IMR-90 (cell line): Measurements from ENCODE around the gene TLL1. TPM values are rescaled to one million over a fixed set of nuclear protein-coding genes. Genes with fewer than 3 reads are reported as not detected.

Experiments used
- ATAC-seq: fragments of 200-7000 bp; cut with Tn5 transposase; 2 replicates; pipeline ENCODE4 v1.9.1; 2020; ENCODE audit warnings: low read depth, mild to moderate bottlenecking, moderate library complexity
- BruUV-seq: library from RNA; stranded (reverse); fragments of 400-500 nt; replicated peaks from 2 replicates; lab custom pipeline; 2021; lab: Mats Ljungman, UMichigan
- CTCF ChIA-PET: fragments of 300-600 bp; formaldehyde crosslinking; extraction: SDS; loops from one replicate; lab custom pipeline; 2021; ENCODE audit warnings: antibody characterized with exemption; lab: Yijun Ruan, JAX
- POLR2A ChIA-PET: fragments of 300-600 bp; sonication (Branson Sonifier 250); formaldehyde crosslinking; loops from one replicate; lab custom pipeline; 2022; ENCODE audit warnings: antibody characterized with exemption; ENCODE audit not compliant: unreplicated experiment; lab: Charles Lee
- DNase-seq: peaks from one replicate; pipeline ENCODE4 v3.0.0; 2013
- H2AFZ ChIP-seq: replicated peaks from 2 replicates; pipeline ENCODE3; 2013; ENCODE audit warnings: low read length, mild to moderate bottlenecking; ENCODE audit not compliant: poor library complexity
- H2AK5ac ChIP-seq: 2 replicates; pipeline ENCODE4 v1.6.1; 2013; ENCODE audit warnings: low read depth, low read length, inconsistent platforms
- H2AK9ac ChIP-seq: replicated peaks from 2 replicates; pipeline ENCODE3; 2013; ENCODE audit warnings: mild to moderate bottlenecking, low read depth, low read length, moderate library complexity; ENCODE audit not compliant: poor library complexity
- H2BK120ac ChIP-seq: 2 replicates; pipeline ENCODE4 v1.6.1; 2013; ENCODE audit warnings: low read depth, low read length, inconsistent platforms
- H2BK15ac ChIP-seq: 3 replicates; pipeline ENCODE4 v1.6.1; 2013; ENCODE audit warnings: low read depth, low read length, inconsistent platforms
- H2BK20ac ChIP-seq: 2 replicates; pipeline ENCODE4 v1.6.1; 2013; ENCODE audit warnings: low read depth, mild to moderate bottlenecking, inconsistent platforms, low read length, moderate library complexity
- H2BK5ac ChIP-seq: 2 replicates; pipeline ENCODE4 v1.6.1; 2013; ENCODE audit warnings: mild to moderate bottlenecking, low read depth, low read length, inconsistent platforms; ENCODE audit not compliant: poor library complexity, severe bottlenecking
- H3K14ac ChIP-seq: replicated peaks from 2 replicates; pipeline ENCODE4 v1.6.1; 2013; ENCODE audit warnings: low read depth, low read length, inconsistent platforms
- H3K18ac ChIP-seq: 2 replicates; pipeline ENCODE4 v1.6.1; 2013; ENCODE audit warnings: low read depth, low read length, control low read depth
- H3K23ac ChIP-seq: 2 replicates; pipeline ENCODE4 v1.6.1; 2013; ENCODE audit warnings: low read depth, low read length, inconsistent platforms
- H3K27ac ChIP-seq: 2 replicates; pipeline ENCODE4 v1.5.1; 2013; ENCODE audit warnings: mild to moderate bottlenecking, control low read depth, low read length; ENCODE audit not compliant: insufficient read depth
- H3K27me3 ChIP-seq: 2 replicates; pipeline ENCODE4 v1.6.1; 2013; ENCODE audit warnings: low read length; ENCODE audit not compliant: control insufficient read depth, insufficient read depth
- H3K36me3 ChIP-seq: 2 replicates; pipeline ENCODE4 v1.6.1; 2013; ENCODE audit warnings: low read length, mixed read lengths; ENCODE audit not compliant: control insufficient read depth, insufficient read depth
- H3K4ac ChIP-seq: 2 replicates; pipeline ENCODE4 v1.6.1; 2013; ENCODE audit warnings: low read depth, low read length, inconsistent platforms
- H3K4me1 ChIP-seq: 2 replicates; pipeline ENCODE4 v1.6.1; 2013; ENCODE audit warnings: low read length, mixed read lengths; ENCODE audit not compliant: control insufficient read depth, insufficient read depth
- H3K4me2 ChIP-seq: 2 replicates; pipeline ENCODE4 v1.6.1; 2013; ENCODE audit warnings: low read depth, mild to moderate bottlenecking, control low read depth, low read length, moderate library complexity
- H3K4me3 ChIP-seq: 2 replicates; pipeline ENCODE4 v1.5.1; 2013; ENCODE audit warnings: low read depth, mild to moderate bottlenecking, control low read depth, low read length, moderate library complexity; ENCODE audit not compliant: insufficient read depth
- H3K56ac ChIP-seq: 2 replicates; pipeline ENCODE4 v1.6.1; 2013; ENCODE audit warnings: low read length, inconsistent platforms; ENCODE audit not compliant: insufficient read depth; ENCODE audit errors: extremely low read depth
- H3K79me1 ChIP-seq, 2 experiments: 2 replicates each; pipeline ENCODE4 v1.6.1; 2013; ENCODE audit warnings: low read length in 2 of 2, inconsistent platforms in 1 of 2, low read depth in 1 of 2
- H3K9ac ChIP-seq: 2 replicates; pipeline ENCODE4 v1.6.1; 2013; ENCODE audit warnings: low read depth, low read length, control low read depth
- H3K9me1 ChIP-seq: 2 replicates; pipeline ENCODE4 v1.6.1; 2013; ENCODE audit warnings: low read length, inconsistent platforms; ENCODE audit not compliant: insufficient read depth
- H3K9me3 ChIP-seq: 2 replicates; pipeline ENCODE4 v1.6.1; 2013; ENCODE audit warnings: low read length; ENCODE audit not compliant: control insufficient read depth, insufficient read depth
- H4K20me1 ChIP-seq: 2 replicates; pipeline ENCODE4 v1.6.1; 2013; ENCODE audit warnings: low read length, inconsistent platforms; ENCODE audit not compliant: insufficient read depth
- H4K5ac ChIP-seq: 2 replicates; pipeline ENCODE4 v1.6.1; 2013; ENCODE audit warnings: mild to moderate bottlenecking, low read depth, low read length, control low read depth
- H4K8ac ChIP-seq, 2 experiments: 2 replicates each; pipeline ENCODE4 v1.6.1; 2013; ENCODE audit warnings: low read depth in 2 of 2, low read length in 2 of 2, control low read depth in 1 of 2, inconsistent platforms in 1 of 2
- H4K91ac ChIP-seq: 2 replicates; pipeline ENCODE4 v1.6.1; 2013; ENCODE audit warnings: low read depth, low read length, inconsistent platforms; ENCODE audit not compliant: insufficient read depth
- CEBPB ChIP-seq: IDR thresholded peaks from 2 replicates; pipeline ENCODE4 v1.6.1; 2012; ENCODE audit warnings: low read depth, low read length, improper control_type of control experiment
- CHD1 ChIP-seq: IDR thresholded peaks from 2 replicates; pipeline ENCODE4 v1.6.1; 2012; ENCODE audit warnings: low read depth, low read length, improper control_type of control experiment
- MAFK ChIP-seq: IDR thresholded peaks from 2 replicates; pipeline ENCODE4 v1.6.1; 2012; ENCODE audit warnings: low read depth, low read length, improper control_type of control experiment
- MAZ ChIP-seq: IDR thresholded peaks from 2 replicates; pipeline ENCODE4 v1.6.1; 2012; ENCODE audit warnings: low read depth, mild to moderate bottlenecking, low read length, improper control_type of control experiment, moderate library complexity, borderline replicate concordance
- POLR2A ChIP-seq: IDR thresholded peaks from 2 replicates; pipeline ENCODE4 v1.6.1; 2012; ENCODE audit warnings: mild to moderate bottlenecking, low read depth, low read length
- RAD21 ChIP-seq: IDR thresholded peaks from 2 replicates; pipeline ENCODE4 v1.6.1; 2012; ENCODE audit warnings: low read length, improper control_type of control experiment
- RCOR1 ChIP-seq: IDR thresholded peaks from 2 replicates; pipeline ENCODE4 v1.6.1; 2012; ENCODE audit warnings: mild to moderate bottlenecking, low read length, improper control_type of control experiment; ENCODE audit not compliant: insufficient replicate concordance
- whole genome bisulfite sequencing, 2 experiments: methylation state at CpG; one replicate each; pipeline versions ENCODE4 v1.1.5 to v1.1.7; 2013; ENCODE audit warnings: missing lambda C conversion rate in 2 of 2; ENCODE audit not compliant: insufficient read length in 1 of 2; ENCODE audit errors: extremely low coverage in 2 of 2; 5-methylcytosine and 5-hydroxymethylcytosine counted together
- dilution Hi-C: fragments of 300-500 bp; cut with HindIII; formaldehyde crosslinking; loops from one replicate; pipeline ENCODE4 v1.14.3; 2018; ENCODE audit warnings: low sequenced_read_pairs; ENCODE audit not compliant: unreplicated experiment
- in situ Hi-C: fragments of 300-500 bp; cut with MboI; formaldehyde crosslinking; loops from 3 replicates; pipeline ENCODE4 v1.14.3; 2019; ENCODE audit warnings: low sequenced_read_pairs, inconsistent platforms, mixed read lengths
- intact Hi-C: fragments of 100-400 bp; cut with micrococcal nuclease; formaldehyde crosslinking; loops from 2 replicates; pipeline ENCODE4 v1.10.0; 2022
- polyA plus RNA-seq, 3 experiments: library from polyadenylated mRNA; depleted of rRNA; stranded (reverse); fragments of >200 nt; gene quantifications; 2 replicates each; pipeline ENCODE4 v1.2.3, GENCODE V29; 2012; ENCODE audit warnings: low replicate concordance in 1 of 3
- total RNA-seq: library from RNA; depleted of rRNA; stranded (reverse); fragments of >200 nt; gene quantifications from 2 replicates; pipeline ENCODE4 v1.2.3, GENCODE V29; 2012
- TF ChIP-seq, protein P1 (sequence below): fragments of 150-350 bp; IDR thresholded peaks from 2 replicates; pipeline ENCODE4 v1.6.1; 2017; ENCODE audit warnings: mild to moderate bottlenecking, antibody characterized with exemption, low read length, low read depth
- TF ChIP-seq, protein P2 (sequence below): fragments of 150-350 bp; IDR thresholded peaks from 2 replicates; pipeline ENCODE4 v1.6.1; 2016; ENCODE audit warnings: low read depth, mild to moderate bottlenecking, low read length, moderate library complexity, borderline replicate concordance

TLL1 gene
- total and polyA plus RNA-seq, 2 of the 4 experiments (the other 2 are of a cell fraction): not detected

DNA sequence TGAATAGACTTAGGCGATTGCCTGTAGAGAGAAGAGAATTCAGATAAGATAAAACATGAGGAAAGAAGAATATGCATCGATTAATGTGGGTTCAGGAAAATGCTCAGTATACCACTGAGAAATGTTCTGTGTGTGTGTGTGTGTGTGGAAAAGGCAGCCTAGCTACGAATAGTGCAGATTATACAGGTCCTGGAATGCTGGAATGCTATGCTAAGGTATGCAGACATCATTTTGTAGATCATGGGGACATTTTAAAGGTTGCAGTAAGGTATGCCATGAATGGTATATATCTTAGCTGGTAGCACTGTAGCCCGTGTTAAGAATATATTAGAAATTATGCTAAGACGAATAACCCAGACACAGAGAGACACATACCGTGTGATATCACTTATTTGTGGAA lies 267.9 kb downstream of the TLL1 start:
- Histone ChIP-seq H3K36me3 (no peaks in the 10 kb centered on the region), H3K18ac (no peak overlapping the region), H3K79me1 (no peaks in the 10 kb centered on the region), H3K9me1 (no peaks in the 10 kb centered on the region), H3K23ac (no peak overlapping the region), H2AFZ (no peak overlapping the region), H3K4me3 (no peak overlapping the region), H4K8ac (no peak overlapping the region), H3K4ac (no peak overlapping the region), H2BK120ac (no peak overlapping the region), H3K9ac (no peak overlapping the region), H4K91ac (no peak overlapping the region), H3K4me2 (no peak overlapping the region), H2BK15ac (no peak overlapping the region), H2BK20ac (no peak overlapping the region), H2AK5ac (no peak overlapping the region), H3K56ac (no peak overlapping the region), H3K4me1 (no peaks in the 10 kb centered on the region), H2BK5ac (no peak overlapping the region), H3K9me3 (peaks cover 5% of the 10 kb centered on the region), H2AK9ac (no peak overlapping the region), H3K27ac (no peak overlapping the region), H3K27me3 (no peaks in the 10 kb centered on the region), H4K20me1 (no peaks in the 10 kb centered on the region), H3K14ac (no peak overlapping the region), H4K5ac (no peak overlapping the region)
- ChIA-PET CTCF (no interaction called here), POLR2A (no interaction called here)
- BruUV-seq: no TSS peak
- dilution Hi-C loops: no loop called here
- in situ Hi-C loops: no loop called here
- ATAC-seq (no peak), DNase-seq (no peak)
- WGBS, 2 experiments: 29% methylated on average over 3 of the region's 6 CpGs; no CpG with 5 or more reads in 1 of the 2 experiments
- TF ChIP-seq RCOR1 (no peak), RAD21 (no peak), MAFK (no peak), CEBPB (no peak), POLR2A (no peak), MAZ (no peak), CHD1 (no peak)
- TF ChIP-seq, protein P1, sequence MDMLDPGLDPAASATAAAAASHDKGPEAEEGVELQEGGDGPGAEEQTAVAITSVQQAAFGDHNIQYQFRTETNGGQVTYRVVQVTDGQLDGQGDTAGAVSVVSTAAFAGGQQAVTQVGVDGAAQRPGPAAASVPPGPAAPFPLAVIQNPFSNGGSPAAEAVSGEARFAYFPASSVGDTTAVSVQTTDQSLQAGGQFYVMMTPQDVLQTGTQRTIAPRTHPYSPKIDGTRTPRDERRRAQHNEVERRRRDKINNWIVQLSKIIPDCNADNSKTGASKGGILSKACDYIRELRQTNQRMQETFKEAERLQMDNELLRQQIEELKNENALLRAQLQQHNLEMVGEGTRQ: no peak
- TF ChIP-seq, protein P2, sequence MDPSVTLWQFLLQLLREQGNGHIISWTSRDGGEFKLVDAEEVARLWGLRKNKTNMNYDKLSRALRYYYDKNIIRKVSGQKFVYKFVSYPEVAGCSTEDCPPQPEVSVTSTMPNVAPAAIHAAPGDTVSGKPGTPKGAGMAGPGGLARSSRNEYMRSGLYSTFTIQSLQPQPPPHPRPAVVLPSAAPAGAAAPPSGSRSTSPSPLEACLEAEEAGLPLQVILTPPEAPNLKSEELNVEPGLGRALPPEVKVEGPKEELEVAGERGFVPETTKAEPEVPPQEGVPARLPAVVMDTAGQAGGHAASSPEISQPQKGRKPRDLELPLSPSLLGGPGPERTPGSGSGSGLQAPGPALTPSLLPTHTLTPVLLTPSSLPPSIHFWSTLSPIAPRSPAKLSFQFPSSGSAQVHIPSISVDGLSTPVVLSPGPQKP: no peak
- intact Hi-C loops: no loop called here
